Mucosa of stomach (tissue), 1 donor: ENCODE data around the gene SLC35F3.

Experiments used
- H3K27me3 ChIP-seq: one replicate; pipeline ENCODE4 v1.7.0; 2013; ENCODE audit warnings: mild to moderate bottlenecking, low read length; ENCODE audit not compliant: control insufficient read depth, insufficient read depth
- H3K36me3 ChIP-seq: one replicate; pipeline ENCODE4 v1.7.0; 2013; ENCODE audit warnings: low read length; ENCODE audit not compliant: control insufficient read depth, insufficient read depth
- H3K4me1 ChIP-seq: one replicate; pipeline ENCODE4 v1.7.0; 2013; ENCODE audit warnings: mild to moderate bottlenecking, low read length; ENCODE audit not compliant: control insufficient read depth, insufficient read depth
- H3K4me3 ChIP-seq: one replicate; pipeline ENCODE4 v1.7.0; 2013; ENCODE audit warnings: low read length
- H3K9ac ChIP-seq: one replicate; pipeline ENCODE4 v1.7.0; 2013; ENCODE audit warnings: mild to moderate bottlenecking, low read length, moderate library complexity
- H3K9me3 ChIP-seq: one replicate; pipeline ENCODE4 v1.7.0; 2013; ENCODE audit warnings: mild to moderate bottlenecking, low read length, moderate library complexity; ENCODE audit not compliant: control insufficient read depth
- donor health status: Pancreatic carcinoma.

Gene SLC35F3

DNA sequence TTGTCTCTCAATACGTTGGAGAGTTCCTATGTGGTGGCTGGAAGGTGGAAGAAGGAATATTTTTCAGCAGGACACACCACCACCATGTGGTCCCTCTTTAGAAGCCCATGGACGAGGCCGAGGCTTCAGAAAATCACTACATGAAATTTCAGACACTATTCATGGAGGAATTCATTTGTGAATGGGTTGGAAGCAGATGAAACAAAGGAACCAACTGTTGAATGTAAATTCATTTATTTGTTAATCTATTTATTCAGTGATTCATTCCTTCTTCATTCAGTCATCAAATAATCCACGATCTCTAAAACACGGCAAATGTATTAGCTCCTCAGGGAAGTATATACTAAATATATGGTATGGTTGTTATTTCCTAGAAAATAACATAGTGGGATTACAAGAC lies 12.2 kb downstream of the SLC35F3 start:
- Histone ChIP-seq H3K4me1 (no peaks in the 10 kb centered on the region), H3K9me3 (no peaks in the 10 kb centered on the region), H3K4me3 (no peak overlapping the region), H3K27me3 (no peaks in the 10 kb centered on the region), H3K9ac (no peak overlapping the region), H3K36me3 (no peaks in the 10 kb centered on the region)

DNA sequence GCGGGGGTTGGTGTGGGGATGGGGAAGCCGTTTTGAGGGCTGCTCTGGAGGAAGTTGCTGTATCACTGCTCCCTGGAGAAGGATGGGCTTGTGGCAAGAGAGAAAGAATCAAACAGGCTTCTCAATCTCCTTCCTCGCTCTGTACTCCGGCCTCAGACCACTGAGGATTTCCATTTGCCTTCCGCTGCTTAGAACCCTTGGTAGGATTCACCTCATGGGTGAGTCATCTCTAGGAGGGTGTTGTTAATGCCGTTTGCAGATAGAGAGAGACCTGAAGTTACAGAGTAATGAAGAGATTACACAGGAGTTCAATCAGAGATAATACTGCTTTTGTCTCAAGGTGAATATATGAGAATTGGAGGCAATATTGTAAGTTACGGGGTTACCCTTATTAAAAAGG lies 15.3 kb downstream of the SLC35F3 start:
- Histone ChIP-seq H3K9me3 (no peaks in the 10 kb centered on the region), H3K36me3 (no peaks in the 10 kb centered on the region), H3K27me3 (no peaks in the 10 kb centered on the region), H3K4me3 (no peak overlapping the region), H3K4me1 (no peaks in the 10 kb centered on the region), H3K9ac (no peak overlapping the region)

DNA sequence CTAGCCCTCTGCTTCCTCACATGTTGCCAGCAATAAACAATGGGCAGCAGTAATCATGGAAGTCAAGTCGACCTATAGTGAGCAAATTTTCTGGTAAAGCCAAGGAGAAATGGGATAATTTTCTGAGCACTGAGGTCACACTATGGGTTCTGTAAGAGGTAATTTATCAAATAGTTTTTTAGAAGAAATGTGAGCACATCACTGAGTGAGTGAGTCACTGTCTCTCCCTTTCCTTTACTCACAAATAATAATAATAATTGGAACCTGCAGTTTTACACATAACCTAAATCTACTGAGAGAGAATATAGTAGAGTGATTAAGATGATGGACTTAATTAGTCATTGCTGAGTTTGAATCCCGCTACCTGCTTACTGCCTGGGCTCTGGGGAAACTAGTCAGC lies 23.6 kb downstream of the SLC35F3 start:
- Histone ChIP-seq H3K4me3 (no peak overlapping the region), H3K36me3 (no peaks in the 10 kb centered on the region), H3K9ac (no peak overlapping the region), H3K27me3 (no peaks in the 10 kb centered on the region), H3K9me3 (no peaks in the 10 kb centered on the region), H3K4me1 (no peaks in the 10 kb centered on the region)

DNA sequence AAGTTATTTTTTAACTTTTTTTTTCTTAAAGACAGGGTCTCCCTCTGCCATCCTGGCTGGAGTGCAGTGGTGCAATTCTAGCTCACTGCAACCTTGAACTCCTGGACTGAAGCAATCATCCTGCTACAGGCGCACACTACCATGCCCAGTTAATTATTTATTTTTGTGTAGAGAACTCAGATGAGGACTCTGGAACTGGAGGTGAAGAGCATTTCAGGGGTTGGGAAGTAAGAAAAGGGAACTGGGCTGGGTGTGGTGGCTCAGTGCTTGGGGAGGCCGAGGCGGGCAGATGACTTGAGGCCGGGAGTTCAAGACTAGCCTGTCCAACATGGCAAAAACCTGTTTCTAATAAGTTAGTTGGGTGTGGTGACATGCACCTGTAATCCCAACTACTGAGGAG lies 28.9 kb downstream of the SLC35F3 start:
- no peak overlapping the region for H3K4me3 ChIP-seq
- no peaks in the 10 kb centered on the region for H3K36me3 ChIP-seq

DNA sequence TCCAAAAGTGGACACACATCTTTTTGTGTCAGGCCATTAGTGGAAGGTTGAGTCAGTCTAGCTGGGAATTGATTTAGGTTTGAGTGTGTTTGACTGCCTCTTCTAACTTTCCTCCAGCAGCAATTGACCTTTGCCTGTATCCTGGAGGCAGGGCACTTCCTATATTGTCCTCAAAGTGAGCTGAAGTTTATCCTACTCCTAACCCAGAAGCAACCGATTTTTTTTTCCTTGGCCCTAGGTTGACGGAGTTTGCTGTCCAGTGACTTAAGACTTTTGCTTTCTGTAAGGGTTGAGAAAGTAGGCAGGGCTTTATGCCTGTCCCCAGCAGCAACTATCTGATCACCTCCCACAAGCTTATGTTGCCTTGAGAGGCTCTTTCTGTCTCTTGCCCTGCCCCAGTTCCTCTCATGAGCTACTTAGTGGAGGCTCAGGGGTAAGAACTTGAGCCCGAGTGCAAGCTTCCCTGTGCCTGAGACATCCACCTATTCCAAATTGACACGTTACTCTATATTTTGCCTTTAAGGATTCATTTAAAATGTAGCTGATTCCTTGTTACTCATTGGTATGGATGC lies 30.9 kb downstream of the SLC35F3 start:
- Histone ChIP-seq H3K4me1 (no peaks in the 10 kb centered on the region), H3K36me3 (no peaks in the 10 kb centered on the region), H3K9ac (no peak overlapping the region), H3K4me3 (no peak overlapping the region), H3K9me3 (no peaks in the 10 kb centered on the region), H3K27me3 (no peaks in the 10 kb centered on the region)

More for the DNA sequence above, 28.9 kb downstream of the SLC35F3 start:
- Histone ChIP-seq H3K9ac (no peak overlapping the region), H3K9me3 (no peaks in the 10 kb centered on the region), H3K27me3 (no peaks in the 10 kb centered on the region), H3K4me1 (no peaks in the 10 kb centered on the region)

DNA sequence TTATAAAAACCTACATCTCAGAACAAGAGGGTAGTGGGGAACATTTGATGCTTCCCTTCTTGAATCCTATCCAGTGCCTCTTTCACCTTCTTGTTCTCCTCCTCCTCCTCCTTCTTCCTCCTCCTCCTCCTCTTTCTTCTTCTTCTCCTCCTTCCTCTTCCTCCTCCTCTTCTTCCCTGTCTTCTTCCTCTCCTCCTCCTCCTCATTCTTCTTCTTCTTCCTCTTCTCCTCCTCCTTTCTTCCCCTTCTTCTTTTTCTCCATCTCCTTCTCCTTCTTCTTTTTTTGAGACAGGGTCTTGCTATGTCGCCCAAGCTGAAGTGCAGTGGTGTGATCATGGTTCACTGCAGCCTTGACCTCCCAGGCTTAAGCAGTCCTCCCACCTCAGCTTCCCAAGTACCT lies 31.9 kb downstream of the SLC35F3 start:
- no peak overlapping the region for H3K9ac ChIP-seq
- no peaks in the 10 kb centered on the region for H3K9me3 ChIP-seq
- no peaks in the 10 kb centered on the region for H3K4me1 ChIP-seq
- no peak overlapping the region for H3K4me3 ChIP-seq
- no peaks in the 10 kb centered on the region for H3K36me3 ChIP-seq
- no peaks in the 10 kb centered on the region for H3K27me3 ChIP-seq

DNA sequence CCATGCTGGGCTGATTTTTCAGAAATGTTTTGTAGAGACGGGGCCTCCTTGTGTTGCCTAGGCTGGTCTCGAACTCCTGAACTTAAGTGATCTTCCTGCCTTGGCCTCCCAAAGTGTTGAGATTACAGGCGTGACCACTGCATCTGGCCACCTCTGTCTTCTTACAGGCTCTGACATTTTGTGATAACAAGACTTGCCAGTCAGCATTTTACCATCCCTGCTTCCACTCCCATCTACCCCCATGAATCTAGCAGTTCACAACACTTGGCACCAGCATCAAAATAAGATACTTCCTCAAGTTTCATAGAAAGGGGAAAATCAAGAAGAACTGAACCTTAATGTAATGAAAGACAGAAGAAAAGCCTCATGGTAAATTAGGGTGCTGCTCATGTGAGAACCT lies 32.4 kb downstream of the SLC35F3 start:
- Histone ChIP-seq H3K4me3 (no peak overlapping the region), H3K9me3 (no peaks in the 10 kb centered on the region), H3K4me1 (no peaks in the 10 kb centered on the region), H3K9ac (no peak overlapping the region), H3K36me3 (no peaks in the 10 kb centered on the region), H3K27me3 (no peaks in the 10 kb centered on the region)

DNA sequence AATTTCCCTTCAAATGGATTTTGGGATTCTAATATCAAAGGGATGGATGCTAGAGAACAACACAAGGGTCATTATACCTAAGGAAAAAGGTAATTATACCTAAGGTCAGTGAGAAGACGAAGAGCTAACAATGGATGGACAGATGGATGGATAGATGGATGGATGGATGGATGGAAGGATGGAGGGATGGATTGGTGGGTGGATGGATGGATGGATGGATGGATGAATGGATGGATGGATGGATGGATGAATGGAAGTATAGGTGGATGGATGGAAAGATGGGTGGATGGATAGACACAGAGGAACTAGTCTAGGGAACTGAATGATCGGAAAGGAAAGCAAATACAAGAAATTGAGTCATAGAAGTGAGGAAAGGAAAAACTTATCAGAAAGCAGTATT lies 34.0 kb downstream of the SLC35F3 start:
- H3K4me1 ChIP-seq, result no peaks in the 10 kb centered on the region
- H3K36me3 ChIP-seq, result no peaks in the 10 kb centered on the region
- no peaks in the 10 kb centered on the region for H3K27me3 ChIP-seq
- H3K9me3 ChIP-seq, result no peaks in the 10 kb centered on the region
- no peak overlapping the region for H3K9ac ChIP-seq
- no peak overlapping the region for H3K4me3 ChIP-seq

DNA sequence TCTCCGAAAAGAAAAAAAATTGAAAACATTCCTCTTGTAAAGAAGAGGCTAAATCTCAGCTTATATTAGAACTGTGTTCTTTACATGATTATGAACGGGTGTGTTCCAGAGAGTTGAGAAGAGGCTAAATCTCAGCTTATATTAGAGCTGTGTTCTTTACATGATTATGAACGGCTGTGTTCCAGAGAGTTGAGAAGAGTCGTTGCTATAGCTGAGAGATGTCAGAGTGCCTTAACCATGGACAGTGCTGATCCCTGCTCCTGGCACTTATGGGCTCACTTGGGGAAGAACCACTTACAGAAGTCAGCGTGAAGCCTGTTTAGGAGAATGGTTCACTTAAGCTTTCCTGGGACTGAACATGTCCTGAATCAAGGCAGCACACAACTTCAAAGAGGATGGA lies 35.0 kb downstream of the SLC35F3 start:
- Histone ChIP-seq H3K36me3 (no peaks in the 10 kb centered on the region), H3K27me3 (no peaks in the 10 kb centered on the region), H3K4me1 (no peaks in the 10 kb centered on the region), H3K9me3 (no peaks in the 10 kb centered on the region), H3K4me3 (no peak overlapping the region), H3K9ac (no peak overlapping the region)

DNA sequence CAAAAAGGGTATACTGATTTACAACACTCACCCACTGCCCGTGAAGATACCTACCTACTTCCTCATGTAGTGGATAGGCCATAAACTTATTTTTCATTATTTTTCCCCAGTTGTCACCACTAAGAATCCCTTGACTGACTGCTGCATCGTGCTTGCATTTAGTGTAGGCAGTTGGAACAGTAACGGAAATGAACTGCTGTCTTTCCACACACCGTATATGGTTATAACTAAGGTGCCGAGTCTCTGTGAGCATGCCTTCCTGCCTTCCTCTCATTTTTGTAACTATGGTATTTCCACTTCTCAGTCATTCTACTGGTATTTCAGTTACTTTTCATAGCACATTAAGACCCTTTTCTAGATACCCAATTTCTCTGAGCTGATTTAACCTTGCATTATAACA lies 36.4 kb downstream of the SLC35F3 start:
- Histone ChIP-seq H3K9me3 (no peaks in the 10 kb centered on the region), H3K4me3 (no peak overlapping the region), H3K9ac (no peak overlapping the region), H3K4me1 (no peaks in the 10 kb centered on the region), H3K27me3 (no peaks in the 10 kb centered on the region), H3K36me3 (no peaks in the 10 kb centered on the region)

DNA sequence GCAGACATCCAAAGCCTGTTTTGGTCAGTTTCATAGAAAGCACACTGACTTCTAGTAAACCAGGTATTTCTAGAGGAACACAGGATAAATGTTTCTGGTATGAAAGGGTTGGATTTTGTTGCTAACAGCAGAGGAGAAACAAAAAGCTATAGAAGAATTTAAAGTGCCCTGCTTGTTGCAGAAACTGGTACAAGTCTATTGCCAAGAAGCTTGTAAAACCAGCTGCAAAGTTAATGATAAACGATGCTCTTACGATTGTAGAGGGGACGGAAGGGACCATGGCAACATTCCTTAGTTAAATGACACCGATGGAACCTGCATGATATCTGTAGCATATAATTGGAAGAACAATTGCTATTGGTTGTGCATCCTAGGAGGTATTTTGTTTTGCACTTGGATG lies 40.1 kb downstream of the SLC35F3 start:
- H3K27me3 ChIP-seq, result no peaks in the 10 kb centered on the region
- no peak overlapping the region for H3K4me3 ChIP-seq
- no peaks in the 10 kb centered on the region for H3K36me3 ChIP-seq
- no peaks in the 10 kb centered on the region for H3K9me3 ChIP-seq
- no peak overlapping the region for H3K9ac ChIP-seq
- H3K4me1 ChIP-seq, result no peaks in the 10 kb centered on the region

DNA sequence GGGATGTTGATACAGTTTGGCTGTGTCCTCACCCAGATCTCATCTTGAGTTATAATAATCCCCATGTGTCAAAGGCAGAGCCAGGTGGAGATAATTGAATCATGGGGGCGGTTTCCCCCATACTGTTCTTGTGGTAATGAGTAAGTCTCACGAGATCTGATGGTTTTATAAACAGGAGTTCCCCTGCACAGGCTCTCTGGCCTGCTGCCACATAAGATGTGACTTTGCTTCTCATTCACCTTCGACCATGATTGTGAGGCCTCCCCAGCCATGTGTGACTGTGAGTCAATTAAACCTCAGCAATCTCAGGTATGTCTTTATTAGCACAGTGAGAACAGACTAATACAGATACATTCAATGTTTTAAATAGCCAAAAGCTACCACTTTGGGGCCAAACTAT lies 41.1 kb downstream of the SLC35F3 start:
- H3K36me3 ChIP-seq, result no peaks in the 10 kb centered on the region
- H3K4me1 ChIP-seq, result no peaks in the 10 kb centered on the region
- no peak overlapping the region for H3K9ac ChIP-seq
- H3K4me3 ChIP-seq, result no peak overlapping the region
- no peaks in the 10 kb centered on the region for H3K9me3 ChIP-seq
- no peaks in the 10 kb centered on the region for H3K27me3 ChIP-seq

DNA sequence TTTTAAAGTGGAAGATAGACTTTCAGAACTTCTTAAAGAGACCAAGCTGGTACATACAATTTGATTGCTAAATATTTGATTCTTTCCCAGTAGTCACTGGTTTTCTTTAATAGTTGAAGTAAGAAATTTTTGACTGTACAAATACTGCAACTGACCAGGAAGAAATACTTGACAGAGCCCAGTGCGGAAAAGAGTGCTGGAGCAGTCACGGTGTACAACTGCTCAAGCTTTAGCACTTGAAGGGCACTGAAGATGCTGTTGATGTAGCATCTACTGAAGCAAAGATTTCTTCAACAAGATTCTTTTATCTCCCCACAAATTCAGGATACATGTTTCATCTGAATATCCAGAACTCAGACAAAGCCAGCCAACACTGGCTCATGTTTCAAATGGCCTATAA lies 41.5 kb downstream of the SLC35F3 start:
- H3K27me3 ChIP-seq, result no peaks in the 10 kb centered on the region
- no peak overlapping the region for H3K4me3 ChIP-seq
- no peaks in the 10 kb centered on the region for H3K36me3 ChIP-seq
- H3K9me3 ChIP-seq, result no peaks in the 10 kb centered on the region
- no peak overlapping the region for H3K9ac ChIP-seq
- no peaks in the 10 kb centered on the region for H3K4me1 ChIP-seq
